GM23338 (cell line): Measurements from ENCODE around the gene RGS3. TPM values are rescaled to one million over a fixed set of nuclear protein-coding genes. Genes with fewer than 3 reads are reported as not detected.

ENCODE experiments used
- ATAC-seq: fragments of 200-7000 bp; cut with Tn5 transposase; 3 replicates; pipeline ENCODE4 v1.9.1; 2020
- DNase-seq: peaks from one replicate; pipeline ENCODE4 v3.0.0-alpha.2; 2015; ENCODE audit warnings: low spot score
- H2AFZ ChIP-seq: fragments of 200-600 bp; sonication (generic); 2 replicates; pipeline ENCODE4 v1.8.0; 2016; ENCODE audit warnings: antibody characterized with exemption, mild to moderate bottlenecking, moderate library complexity
- H3F3A ChIP-seq: fragments of 200-600 bp; sonication (generic); replicated peaks from 2 replicates; pipeline ENCODE4 v1.8.0; 2017; ENCODE audit warnings: antibody characterized with exemption, mixed run types, low read depth
- H3K27ac ChIP-seq: fragments of 200-600 bp; sonication (generic); 2 replicates; pipeline ENCODE4 v1.6.1; 2016; ENCODE audit warnings: low read depth
- H3K27me3 ChIP-seq: fragments of 200-600 bp; sonication (generic); 2 replicates; pipeline ENCODE4 v1.8.0; 2016; ENCODE audit warnings: mild to moderate bottlenecking, mixed run types, moderate library complexity; ENCODE audit not compliant: insufficient read depth
- H3K36me3 ChIP-seq: fragments of 200-600 bp; sonication (generic); 2 replicates; pipeline ENCODE4 v1.8.0; 2016; ENCODE audit warnings: mild to moderate bottlenecking; ENCODE audit not compliant: insufficient read depth
- H3K4me1 ChIP-seq: fragments of 200-600 bp; sonication (generic); 2 replicates; pipeline ENCODE4 v1.8.0; 2016; ENCODE audit warnings: mild to moderate bottlenecking, moderate library complexity; ENCODE audit not compliant: insufficient read depth
- H3K4me2 ChIP-seq: fragments of 200-600 bp; sonication (generic); 2 replicates; pipeline ENCODE4 v1.7.1; 2017; ENCODE audit warnings: mixed run types
- H3K4me3 ChIP-seq: fragments of 200-600 bp; sonication (generic); 2 replicates; pipeline ENCODE4 v1.6.1; 2016; ENCODE audit warnings: mixed run types
- H3K79me2 ChIP-seq: fragments of 200-600 bp; sonication (generic); replicated peaks from 2 replicates; pipeline ENCODE4 v1.8.0; 2017; ENCODE audit warnings: mild to moderate bottlenecking; ENCODE audit not compliant: insufficient read depth
- H3K9me2 ChIP-seq: fragments of 200-600 bp; sonication (generic); 2 replicates; pipeline ENCODE4 v1.8.0; 2017; ENCODE audit not compliant: insufficient read depth
- H4K20me1 ChIP-seq: fragments of 200-600 bp; sonication (generic); replicated peaks from 2 replicates; pipeline ENCODE4 v1.8.0; 2017; ENCODE audit warnings: mild to moderate bottlenecking; ENCODE audit not compliant: insufficient read depth
- H3K27ac Mint-ChIP-seq: 2 replicates; pipeline ENCODE4 v1.8.0; 2020; ENCODE audit warnings: inconsistent platforms, mild to moderate bottlenecking, moderate library complexity, mixed read lengths
- H3K27me3 Mint-ChIP-seq: 3 replicates; pipeline ENCODE4 v1.8.0; 2022; ENCODE audit warnings: low read depth, mild to moderate bottlenecking, moderate library complexity, mixed read lengths, inconsistent platforms; ENCODE audit not compliant: insufficient read depth, poor library complexity
- H3K36me3 Mint-ChIP-seq: 3 replicates; pipeline ENCODE4 v1.8.0; 2021; ENCODE audit warnings: low read depth, mild to moderate bottlenecking, inconsistent platforms, moderate library complexity, mixed read lengths
- H3K4me1 Mint-ChIP-seq: 3 replicates; pipeline ENCODE4 v1.8.0; 2020; ENCODE audit warnings: mild to moderate bottlenecking, inconsistent platforms, mixed read lengths
- H3K4me3 Mint-ChIP-seq: 3 replicates; pipeline ENCODE4 v1.8.0; 2021; ENCODE audit warnings: moderate library complexity, mild to moderate bottlenecking, inconsistent platforms, mixed read lengths
- H3K9me3 Mint-ChIP-seq: 3 replicates; pipeline ENCODE4 v1.8.0; 2020; ENCODE audit warnings: moderate library complexity, mild to moderate bottlenecking, inconsistent platforms, mixed read lengths
- ETS1 ChIP-seq: IDR thresholded peaks from 2 replicates; pipeline ENCODE4 v1.6.1; 2016; ENCODE audit warnings: antibody characterized with exemption
- EZH2 ChIP-seq: fragments of 200-600 bp; sonication (generic); IDR thresholded peaks from one replicate; pipeline ENCODE4 v1.8.0; 2017; ENCODE audit warnings: antibody characterized with exemption, mild to moderate bottlenecking, low read depth; ENCODE audit not compliant: unreplicated experiment
- EZH2phosphoT487 ChIP-seq: fragments of 200-600 bp; sonication (generic); IDR thresholded peaks from one replicate; pipeline ENCODE4 v1.8.1; 2018; ENCODE audit warnings: antibody characterized with exemption; ENCODE audit not compliant: unreplicated experiment
- JUNB ChIP-seq: IDR thresholded peaks from one replicate; pipeline ENCODE4 v1.6.1; 2016; ENCODE audit warnings: antibody characterized with exemption; ENCODE audit not compliant: unreplicated experiment
- POLR2AphosphoS5 ChIP-seq: IDR thresholded peaks from 2 replicates; pipeline ENCODE4 v1.6.1; 2016; ENCODE audit warnings: antibody characterized with exemption, low read depth
- ZNF114 ChIP-seq: fragments of 250-450 bp; sonication (Bioruptor Pico); IDR thresholded peaks from 2 replicates; pipeline ENCODE4 v1.5.0; 2020; ENCODE audit warnings: mild to moderate bottlenecking, moderate library complexity
- ZNF462 ChIP-seq: fragments of 250-450 bp; sonication (Bioruptor Pico); IDR thresholded peaks from 2 replicates; pipeline ENCODE4 v1.5.0; 2020; ENCODE audit warnings: mild to moderate bottlenecking, moderate library complexity
- polyA plus RNA-seq: library from polyadenylated mRNA; unstranded; fragments of >200 nt; fragmentation: Nextera tagmentation; extraction: Ambion mirVana; gene quantifications from 2 replicates; pipeline ENCODE4 v1.2.1, GENCODE V29; 2016
- total RNA-seq: library from RNA; depleted of rRNA; stranded (reverse); fragments of >200 nt; shearing (Covaris generic); gene quantifications from 2 replicates; pipeline ENCODE4 v1.2.3, GENCODE V29; 2014
- TF ChIP-seq, protein P1 (sequence below), 2 experiments: fragments of 200-600 bp in 1 of 2; sonication (generic) in 1 of 2; conservative IDR thresholded peaks; 2 replicates each; pipeline versions ENCODE4 v1.5.1 to v1.6.1; 2016 to 2017; ENCODE audit warnings: antibody characterized with exemption in 2 of 2, low read depth in 2 of 2, mild to moderate bottlenecking in 2 of 2, moderate library complexity in 1 of 2
- TF ChIP-seq, protein P2 (sequence below): IDR thresholded peaks from one replicate; pipeline ENCODE4 v1.6.1; 2018; ENCODE audit warnings: antibody characterized with exemption; ENCODE audit not compliant: unreplicated experiment

Gene RGS3
- total and polyA plus RNA-seq, 2 experiments from 2014 or later, result 14.2 to 24.3 TPM

- Histone ChIP-seq H3K27me3 (peaks cover 26% of the 10 kb centered on the region), H3K79me2 (no peaks in the 10 kb centered on the region), H3K9me2 (no peaks in the 10 kb centered on the region), H2AFZ (no peak overlapping the region), H3K4me3 (no peak overlapping the region), H3F3A (no peaks in the 10 kb centered on the region), H3K36me3 (no peaks in the 10 kb centered on the region), H3K4me2 (no peak overlapping the region), H4K20me1 (no peaks in the 10 kb centered on the region), H3K4me1 (peaks cover 17% of the 10 kb centered on the region), H3K27ac (no peak overlapping the region)
- Mint-ChIP-seq H3K36me3 (no peaks in the 10 kb centered on the region), H3K27ac (no peak overlapping the region), H3K27me3 (peaks cover 23% of the 10 kb centered on the region), H3K9me3 (no peaks in the 10 kb centered on the region), H3K4me3 (no peak overlapping the region), H3K4me1 (peaks cover 14% of the 10 kb centered on the region; the same call in 2 of the 3 replicates)
- TF ChIP-seq ZNF114 (CRISPR knock-in tag) (no peak), ETS1 (no peak), POLR2AphosphoS5 (no peak), ZNF462 (CRISPR knock-in tag) (no peak), EZH2phosphoT487 (no peak), EZH2 (no peak), JUNB (no peak)
- TF ChIP-seq, protein P1, sequence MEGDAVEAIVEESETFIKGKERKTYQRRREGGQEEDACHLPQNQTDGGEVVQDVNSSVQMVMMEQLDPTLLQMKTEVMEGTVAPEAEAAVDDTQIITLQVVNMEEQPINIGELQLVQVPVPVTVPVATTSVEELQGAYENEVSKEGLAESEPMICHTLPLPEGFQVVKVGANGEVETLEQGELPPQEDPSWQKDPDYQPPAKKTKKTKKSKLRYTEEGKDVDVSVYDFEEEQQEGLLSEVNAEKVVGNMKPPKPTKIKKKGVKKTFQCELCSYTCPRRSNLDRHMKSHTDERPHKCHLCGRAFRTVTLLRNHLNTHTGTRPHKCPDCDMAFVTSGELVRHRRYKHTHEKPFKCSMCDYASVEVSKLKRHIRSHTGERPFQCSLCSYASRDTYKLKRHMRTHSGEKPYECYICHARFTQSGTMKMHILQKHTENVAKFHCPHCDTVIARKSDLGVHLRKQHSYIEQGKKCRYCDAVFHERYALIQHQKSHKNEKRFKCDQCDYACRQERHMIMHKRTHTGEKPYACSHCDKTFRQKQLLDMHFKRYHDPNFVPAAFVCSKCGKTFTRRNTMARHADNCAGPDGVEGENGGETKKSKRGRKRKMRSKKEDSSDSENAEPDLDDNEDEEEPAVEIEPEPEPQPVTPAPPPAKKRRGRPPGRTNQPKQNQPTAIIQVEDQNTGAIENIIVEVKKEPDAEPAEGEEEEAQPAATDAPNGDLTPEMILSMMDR (conservative IDR thresholded peaks at IDR 0.05; ENCODE audit: low read depth in 2 of 2), result no peak
- TF ChIP-seq, protein P2, sequence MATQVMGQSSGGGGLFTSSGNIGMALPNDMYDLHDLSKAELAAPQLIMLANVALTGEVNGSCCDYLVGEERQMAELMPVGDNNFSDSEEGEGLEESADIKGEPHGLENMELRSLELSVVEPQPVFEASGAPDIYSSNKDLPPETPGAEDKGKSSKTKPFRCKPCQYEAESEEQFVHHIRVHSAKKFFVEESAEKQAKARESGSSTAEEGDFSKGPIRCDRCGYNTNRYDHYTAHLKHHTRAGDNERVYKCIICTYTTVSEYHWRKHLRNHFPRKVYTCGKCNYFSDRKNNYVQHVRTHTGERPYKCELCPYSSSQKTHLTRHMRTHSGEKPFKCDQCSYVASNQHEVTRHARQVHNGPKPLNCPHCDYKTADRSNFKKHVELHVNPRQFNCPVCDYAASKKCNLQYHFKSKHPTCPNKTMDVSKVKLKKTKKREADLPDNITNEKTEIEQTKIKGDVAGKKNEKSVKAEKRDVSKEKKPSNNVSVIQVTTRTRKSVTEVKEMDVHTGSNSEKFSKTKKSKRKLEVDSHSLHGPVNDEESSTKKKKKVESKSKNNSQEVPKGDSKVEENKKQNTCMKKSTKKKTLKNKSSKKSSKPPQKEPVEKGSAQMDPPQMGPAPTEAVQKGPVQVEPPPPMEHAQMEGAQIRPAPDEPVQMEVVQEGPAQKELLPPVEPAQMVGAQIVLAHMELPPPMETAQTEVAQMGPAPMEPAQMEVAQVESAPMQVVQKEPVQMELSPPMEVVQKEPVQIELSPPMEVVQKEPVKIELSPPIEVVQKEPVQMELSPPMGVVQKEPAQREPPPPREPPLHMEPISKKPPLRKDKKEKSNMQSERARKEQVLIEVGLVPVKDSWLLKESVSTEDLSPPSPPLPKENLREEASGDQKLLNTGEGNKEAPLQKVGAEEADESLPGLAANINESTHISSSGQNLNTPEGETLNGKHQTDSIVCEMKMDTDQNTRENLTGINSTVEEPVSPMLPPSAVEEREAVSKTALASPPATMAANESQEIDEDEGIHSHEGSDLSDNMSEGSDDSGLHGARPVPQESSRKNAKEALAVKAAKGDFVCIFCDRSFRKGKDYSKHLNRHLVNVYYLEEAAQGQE, result no peak
- no peak for ATAC-seq
- DNase-seq, result no peak
Measured at GRCh38 chr9:113465599-113466140, 2.1 kb downstream of the RGS3 start.
